Subcutaneous preadipocyte (primary cell): ENCODE data around the gene SRRM1. TPM values are rescaled to one million over a fixed set of nuclear protein-coding genes. Genes with fewer than 3 reads are reported as not detected.

Experiments used
- small RNA-seq: library from RNA; depleted of rRNA; stranded (forward); fragments of <200 nt; gene quantifications from one replicate; pipeline ENCODE3, GENCODE V24; 2012
- total RNA-seq: library from RNA; depleted of rRNA; stranded (reverse); fragments of >200 nt; gene quantifications from 2 replicates; pipeline ENCODE4 v1.2.3, GENCODE V29; 2012

SRRM1 gene
- total RNA-seq: 32.7 and 61.4 TPM in 2 replicates

GRCh38 chr1:24642481-24643362 lies at the start of gene SRRM1:
Gene SRRM1, plus strand, starts transcription at chr1:24643302. Its CDS starts 25 bp downstream, at chr1:24643327.

Small RNAs within 50 kb of the gene (small RNA-seq; reads per million reads assigned to genes)
- not detected for gene RF00019

Other genes starting within 250 kb of the SRRM1 start
- gene STPG1, start 229.5 kb upstream of the SRRM1 start, total RNA-seq: 3.3 and 5.1 TPM in 2 replicates
- 16.9 and 17.2 TPM in 2 replicates for gene NIPAL3, start 227.5 kb upstream of the SRRM1 start, total RNA-seq
- gene RCAN3, start 140.5 kb upstream of the SRRM1 start, total RNA-seq: 3.7 and 8.5 TPM in 2 replicates
- gene NCMAP, start 87.2 kb upstream of the SRRM1 start, total RNA-seq: not detected in 2 replicates
- 245 and 302 TPM in 2 replicates for gene CLIC4, start 102.1 kb downstream of the SRRM1 start, total RNA-seq